Inflammatory macrophage treated with lipopolysaccharide for 1 hour (primary cell): ENCODE measurements around the gene DIP2A.
A peak's percentile ranks its signal among the peaks of the same experiment; 100 is the strongest.

ENCODE experiments used
- DNase-seq, 2 donors: peaks; one replicate each; pipeline ENCODE4 v3.0.0-alpha.2; 2020 to 2022

Gene DIP2A, protein sequence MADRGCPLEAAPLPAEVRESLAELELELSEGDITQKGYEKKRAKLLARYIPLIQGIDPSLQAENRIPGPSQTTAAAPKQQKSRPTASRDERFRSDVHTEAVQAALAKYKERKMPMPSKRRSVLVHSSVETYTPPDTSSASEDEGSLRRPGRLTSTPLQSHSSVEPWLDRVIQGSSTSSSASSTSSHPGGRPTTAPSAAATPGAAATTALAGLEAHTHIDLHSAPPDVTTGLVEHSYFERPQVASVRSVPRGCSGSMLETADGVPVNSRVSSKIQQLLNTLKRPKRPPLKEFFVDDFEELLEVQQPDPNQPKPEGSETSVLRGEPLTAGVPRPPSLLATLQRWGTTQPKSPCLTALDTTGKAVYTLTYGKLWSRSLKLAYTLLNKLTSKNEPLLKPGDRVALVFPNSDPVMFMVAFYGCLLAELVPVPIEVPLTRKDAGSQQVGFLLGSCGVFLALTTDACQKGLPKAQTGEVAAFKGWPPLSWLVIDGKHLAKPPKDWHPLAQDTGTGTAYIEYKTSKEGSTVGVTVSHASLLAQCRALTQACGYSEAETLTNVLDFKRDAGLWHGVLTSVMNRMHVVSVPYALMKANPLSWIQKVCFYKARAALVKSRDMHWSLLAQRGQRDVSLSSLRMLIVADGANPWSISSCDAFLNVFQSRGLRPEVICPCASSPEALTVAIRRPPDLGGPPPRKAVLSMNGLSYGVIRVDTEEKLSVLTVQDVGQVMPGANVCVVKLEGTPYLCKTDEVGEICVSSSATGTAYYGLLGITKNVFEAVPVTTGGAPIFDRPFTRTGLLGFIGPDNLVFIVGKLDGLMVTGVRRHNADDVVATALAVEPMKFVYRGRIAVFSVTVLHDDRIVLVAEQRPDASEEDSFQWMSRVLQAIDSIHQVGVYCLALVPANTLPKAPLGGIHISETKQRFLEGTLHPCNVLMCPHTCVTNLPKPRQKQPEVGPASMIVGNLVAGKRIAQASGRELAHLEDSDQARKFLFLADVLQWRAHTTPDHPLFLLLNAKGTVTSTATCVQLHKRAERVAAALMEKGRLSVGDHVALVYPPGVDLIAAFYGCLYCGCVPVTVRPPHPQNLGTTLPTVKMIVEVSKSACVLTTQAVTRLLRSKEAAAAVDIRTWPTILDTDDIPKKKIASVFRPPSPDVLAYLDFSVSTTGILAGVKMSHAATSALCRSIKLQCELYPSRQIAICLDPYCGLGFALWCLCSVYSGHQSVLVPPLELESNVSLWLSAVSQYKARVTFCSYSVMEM (N-terminal part only)

DNA sequence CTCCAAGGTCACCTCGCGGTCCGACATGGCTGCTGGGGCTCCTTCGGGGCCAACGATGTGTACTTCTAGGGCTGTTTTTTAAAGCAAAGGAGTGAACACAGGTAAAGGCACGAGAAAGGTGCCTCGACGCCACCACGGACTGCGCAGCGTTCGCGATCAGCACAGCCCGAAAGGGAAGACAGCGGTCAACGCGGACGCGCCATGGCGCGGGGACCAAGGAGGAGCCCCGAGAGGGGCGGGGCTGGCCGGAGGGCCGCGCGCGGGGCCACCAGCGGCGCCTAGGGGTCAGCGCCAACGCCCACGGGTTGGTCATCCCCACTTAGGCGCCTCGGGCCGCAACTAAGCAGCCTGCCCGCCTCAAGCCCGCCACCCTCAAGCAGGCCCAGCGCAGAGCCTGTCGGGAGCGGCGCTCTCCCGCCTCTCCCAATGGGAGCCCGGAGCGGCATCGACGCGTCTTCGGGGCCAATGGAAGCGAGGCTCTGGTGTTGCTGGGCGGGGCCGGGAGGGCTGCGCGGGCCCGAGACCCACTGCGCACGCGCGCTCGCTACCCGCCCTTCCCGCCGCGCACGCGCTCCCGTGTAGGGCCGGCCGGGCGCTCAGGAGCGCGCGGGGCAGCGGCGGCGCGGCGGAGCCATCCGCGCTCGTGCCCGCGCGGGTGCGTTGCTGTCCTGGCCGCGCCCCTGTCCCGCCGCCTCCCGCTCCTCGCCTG lies at the start of gene DIP2A:
DIP2A (plus strand) TSS at position 577 of the 709 bp plus-strand sequence. CDS start 241 bp downstream, outside the sequence.
- DNase-seq: peak; percentile 97

DNA sequence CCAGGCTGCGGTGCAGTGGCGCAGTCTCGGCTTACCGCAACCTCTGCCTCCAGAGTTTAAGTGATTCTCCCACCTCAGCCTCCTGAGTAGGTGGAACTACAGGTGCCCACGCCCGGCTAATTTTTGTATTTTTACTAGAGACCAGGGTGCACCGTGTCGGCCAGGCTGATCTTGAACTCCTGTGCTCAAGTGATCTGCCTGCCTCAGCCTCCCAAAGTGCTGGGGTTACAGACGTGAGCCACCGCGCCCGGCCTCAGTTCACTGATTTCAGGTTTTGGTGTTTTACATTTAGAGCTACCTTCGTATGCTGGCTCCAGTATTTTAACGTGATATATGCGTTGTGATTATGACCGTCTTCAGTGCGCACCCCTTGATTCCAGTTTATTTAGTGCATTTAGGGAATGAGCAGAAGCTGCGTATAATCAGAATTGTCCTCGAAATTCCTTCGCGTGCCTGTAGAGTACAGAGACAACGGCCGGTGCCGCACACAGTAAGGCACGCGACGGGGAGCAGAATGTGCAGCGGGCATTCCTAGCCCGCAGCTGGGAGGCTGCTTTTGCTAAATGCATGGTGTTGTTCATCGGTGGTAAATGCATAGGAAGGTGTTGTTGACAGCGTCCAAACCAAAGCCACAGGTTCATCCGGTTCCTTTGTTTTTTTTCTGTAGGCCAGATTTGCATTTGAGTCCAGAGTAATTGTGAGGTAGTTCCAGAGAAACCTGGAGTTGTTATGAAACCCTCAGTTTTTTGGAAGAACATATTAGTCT lies 48.9 kb upstream of the DIP2A start:
- DNase-seq: no peak

DNA sequence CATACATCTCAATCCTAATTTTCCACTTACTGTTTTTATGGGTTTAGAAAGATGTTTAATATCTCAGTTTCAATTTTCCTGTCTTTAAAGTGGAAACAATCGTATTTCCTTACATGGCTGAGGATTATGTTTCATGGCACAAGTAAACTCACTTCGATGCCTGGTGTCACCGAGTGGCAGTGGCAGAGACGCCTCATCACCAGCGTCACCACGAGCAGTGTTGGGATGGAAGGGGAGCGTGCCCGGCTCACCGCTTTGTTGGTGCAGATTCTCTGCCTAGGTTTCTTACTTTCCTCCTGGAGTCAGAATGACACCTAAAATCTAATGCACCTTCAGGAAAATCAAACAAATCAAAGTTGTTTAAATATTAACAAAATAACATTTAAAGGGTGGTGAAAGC lies 48.2 kb upstream of the DIP2A start:
- DNase-seq: no peak

DNA sequence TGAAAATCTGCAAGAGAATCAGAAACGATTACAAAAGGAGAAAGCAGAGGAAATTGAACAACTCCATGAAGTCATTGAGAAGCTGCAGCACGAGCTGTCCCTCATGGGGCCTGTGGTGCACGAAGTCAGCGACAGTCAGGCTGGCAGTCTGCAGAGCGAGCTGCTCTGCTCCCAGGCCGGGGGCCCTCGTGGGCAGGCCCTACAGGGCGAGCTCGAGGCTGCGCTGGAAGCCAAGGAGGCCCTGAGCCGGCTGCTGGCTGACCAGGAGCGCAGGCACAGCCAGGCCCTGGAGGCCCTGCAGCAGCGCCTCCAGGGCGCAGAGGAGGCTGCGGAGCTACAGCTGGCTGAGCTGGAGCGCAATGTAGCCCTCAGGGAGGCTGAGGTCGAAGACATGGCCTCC lies 47.5 kb upstream of the DIP2A start:
- DNase-seq: no peak

DNA sequence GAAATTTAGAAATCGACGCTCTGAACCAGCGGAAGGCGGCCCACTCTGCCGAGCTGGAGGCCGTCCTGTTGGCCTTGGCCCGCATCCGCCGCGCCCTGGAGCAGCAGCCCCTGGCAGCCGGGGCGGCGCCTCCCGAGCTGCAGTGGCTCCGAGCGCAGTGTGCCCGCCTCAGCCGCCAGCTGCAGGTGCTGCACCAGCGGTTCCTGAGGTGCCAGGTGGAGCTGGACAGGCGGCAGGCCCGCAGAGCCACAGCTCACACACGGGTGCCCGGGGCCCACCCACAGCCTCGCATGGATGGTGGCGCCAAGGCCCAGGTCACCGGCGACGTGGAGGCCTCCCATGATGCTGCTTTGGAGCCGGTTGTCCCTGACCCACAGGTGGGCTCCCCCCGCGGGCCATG lies 47.0 kb upstream of the DIP2A start:
- DNase-seq: no peak

DNA sequence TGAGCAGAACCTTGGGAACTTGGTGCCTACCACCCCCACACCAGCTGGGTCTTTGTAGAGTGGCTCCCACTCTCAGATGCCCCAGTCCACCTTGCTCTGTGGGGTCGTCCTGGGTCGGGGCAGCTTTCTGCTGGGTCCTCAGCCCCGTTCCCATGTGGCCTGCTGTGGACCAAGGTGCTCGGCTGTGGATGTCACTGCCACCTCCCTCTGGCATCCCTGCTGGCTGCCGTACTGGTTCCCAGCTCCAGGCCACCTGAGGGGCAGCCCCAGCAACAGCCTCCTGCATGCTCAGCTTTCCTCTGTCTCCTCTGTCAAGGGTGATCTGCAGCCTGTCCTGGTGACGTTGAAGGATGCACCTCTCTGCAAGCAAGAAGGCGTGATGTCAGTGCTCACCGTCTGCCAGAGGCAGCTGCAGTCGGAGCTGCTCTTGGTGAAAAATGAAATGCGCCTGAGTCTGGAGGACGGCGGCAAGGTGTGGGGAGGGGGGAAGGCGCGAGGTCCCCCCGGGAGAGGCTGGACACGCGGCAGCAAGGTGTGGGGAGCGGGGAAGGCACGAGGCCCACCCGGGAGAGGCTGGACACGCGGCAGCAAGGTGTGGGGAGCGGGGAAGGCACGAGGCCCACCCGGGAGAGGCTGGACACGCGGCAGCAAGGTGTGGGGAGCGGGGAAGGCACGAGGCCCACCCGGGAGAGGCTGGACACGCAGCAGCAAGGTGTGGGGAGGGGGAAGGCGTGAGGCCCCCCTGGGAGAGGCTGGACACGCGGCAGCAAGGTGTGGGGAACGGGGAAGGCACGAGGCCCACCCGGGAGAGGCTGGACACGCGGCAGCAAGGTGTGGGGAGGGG lies 45.9 kb upstream of the DIP2A start:
- DNase-seq: no peak

DNA sequence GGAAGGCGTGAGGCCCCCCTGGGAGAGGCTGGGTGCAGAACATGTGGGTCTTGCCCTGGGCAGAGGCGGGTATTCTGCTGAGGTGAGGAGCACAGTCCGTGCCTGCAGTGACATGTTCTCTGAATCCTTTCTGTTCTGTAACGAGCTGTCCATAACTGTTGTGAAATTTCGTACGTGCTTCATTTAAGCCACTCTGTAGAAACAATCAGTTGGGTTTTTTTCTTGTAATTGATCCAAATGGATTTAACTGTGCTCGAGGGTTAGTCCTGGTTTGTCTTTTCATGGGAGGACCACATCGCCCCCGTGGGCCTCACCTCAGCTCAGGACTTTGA lies 45.4 kb upstream of the DIP2A start:
- DNase-seq: no peak

DNA sequence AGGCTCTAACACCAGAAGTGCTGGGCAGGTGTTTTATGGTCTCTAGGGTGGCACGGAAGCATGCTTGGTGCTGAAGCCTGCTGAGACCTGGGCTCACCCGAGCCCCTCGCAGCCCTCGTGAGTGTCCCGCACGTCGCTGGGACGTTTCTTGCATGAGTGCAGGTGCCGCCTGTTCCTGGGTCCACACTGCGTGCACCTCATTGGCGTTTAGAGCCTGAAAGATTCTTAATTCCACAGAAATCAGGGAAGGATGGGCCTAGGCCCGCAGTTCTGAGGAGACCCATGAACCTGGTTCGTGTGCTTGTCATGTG lies 43.8 kb upstream of the DIP2A start:
- no peak for DNase-seq

DNA sequence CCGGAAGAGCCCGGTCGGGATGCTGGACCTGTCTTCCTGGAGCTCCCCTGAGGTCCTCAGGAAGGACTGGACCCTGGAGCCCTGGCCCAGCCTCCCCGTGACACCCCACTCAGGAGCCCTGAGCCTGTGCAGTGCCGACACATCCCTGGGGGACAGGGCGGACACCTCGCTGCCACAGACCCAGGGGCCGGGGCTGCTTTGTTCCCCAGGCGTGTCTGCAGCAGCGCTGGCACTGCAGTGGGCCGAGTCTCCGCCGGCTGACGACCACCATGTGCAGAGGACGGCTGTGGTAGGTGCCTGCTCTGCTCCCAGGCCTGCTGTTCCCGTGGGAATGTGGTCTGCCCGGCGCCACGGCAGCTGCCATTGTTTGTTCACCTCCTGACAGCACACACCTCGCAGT lies 42.1 kb upstream of the DIP2A start:
- DNase-seq: no peak

DNA sequence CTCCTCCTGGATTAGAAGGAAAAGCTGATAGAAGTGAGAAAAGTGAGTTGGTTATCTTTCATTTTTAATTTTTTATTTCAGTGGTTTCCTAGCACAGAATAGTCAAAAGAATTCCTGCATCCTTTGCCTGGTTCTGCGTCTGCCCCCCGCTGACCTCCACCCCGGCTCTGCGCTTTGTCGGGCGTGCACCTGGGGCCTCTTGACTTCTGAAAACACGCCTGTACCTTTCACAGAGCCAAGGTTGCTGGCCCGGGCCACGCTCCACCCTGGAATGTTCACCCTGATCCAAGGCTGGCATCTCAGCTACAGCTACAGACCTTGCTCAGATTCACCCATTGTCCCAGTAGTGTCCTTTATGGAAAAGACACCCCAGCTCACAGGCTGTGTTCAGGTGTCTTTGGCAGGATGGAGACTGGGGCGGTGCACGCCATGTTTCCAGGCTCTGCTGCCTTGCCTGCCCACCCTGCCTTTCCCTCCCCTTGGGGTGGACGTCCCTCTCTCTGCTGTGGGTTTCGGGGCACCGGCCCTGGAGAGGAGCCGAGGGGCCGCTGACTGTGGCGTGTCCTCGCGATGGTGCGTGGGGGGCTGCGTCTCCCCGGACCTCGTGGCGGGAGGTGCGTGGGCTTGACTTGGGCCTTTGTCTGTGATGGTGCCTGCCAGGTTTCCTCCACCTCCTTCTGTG lies 40.3 kb upstream of the DIP2A start:
- no peak for DNase-seq

DNA sequence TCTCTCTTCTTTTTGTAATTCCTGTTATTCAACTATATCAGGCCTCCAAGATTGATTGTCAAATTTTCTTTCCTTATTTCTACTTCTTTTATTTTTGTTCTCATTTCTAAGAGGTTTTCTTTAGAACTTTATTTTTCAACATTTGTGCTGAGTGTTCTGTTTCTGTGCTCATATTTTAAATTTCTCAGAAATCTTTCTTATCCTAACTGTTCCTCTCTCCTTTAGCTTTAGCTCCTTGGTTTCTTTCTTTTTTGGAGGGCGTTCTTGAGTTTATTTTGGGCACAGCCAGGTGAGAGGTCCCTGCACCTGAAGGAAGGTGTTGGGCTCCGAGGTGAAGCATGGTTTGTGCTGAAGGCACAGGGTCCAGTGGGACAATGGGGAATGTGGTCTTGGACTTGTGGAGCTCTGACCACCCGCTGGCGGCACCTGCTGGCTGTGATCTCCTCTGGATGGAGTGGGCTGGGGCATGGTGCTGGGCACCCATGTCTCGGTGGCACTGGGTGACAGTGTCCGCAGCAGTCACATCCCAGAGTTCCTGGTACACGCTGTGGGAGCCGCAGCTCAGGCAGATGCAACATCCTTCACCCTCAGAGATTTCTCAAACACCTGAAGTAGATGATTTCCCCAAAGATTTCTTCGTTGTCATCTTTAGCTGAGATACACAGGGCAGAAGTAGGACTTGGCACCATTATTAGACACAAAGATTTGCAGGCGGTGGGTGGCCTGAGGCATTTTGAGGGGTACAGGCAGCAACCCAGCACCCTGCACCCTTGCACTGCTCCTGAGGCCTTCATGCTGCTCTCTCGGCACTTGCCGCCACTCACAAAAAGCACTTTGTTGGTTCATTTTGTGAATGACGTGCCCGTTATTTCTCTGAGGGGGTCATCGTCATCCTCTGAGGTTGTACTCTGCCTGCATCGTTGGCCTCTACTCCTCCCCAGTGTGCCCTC lies 38.2 kb upstream of the DIP2A start:
- no peak for DNase-seq

DNA sequence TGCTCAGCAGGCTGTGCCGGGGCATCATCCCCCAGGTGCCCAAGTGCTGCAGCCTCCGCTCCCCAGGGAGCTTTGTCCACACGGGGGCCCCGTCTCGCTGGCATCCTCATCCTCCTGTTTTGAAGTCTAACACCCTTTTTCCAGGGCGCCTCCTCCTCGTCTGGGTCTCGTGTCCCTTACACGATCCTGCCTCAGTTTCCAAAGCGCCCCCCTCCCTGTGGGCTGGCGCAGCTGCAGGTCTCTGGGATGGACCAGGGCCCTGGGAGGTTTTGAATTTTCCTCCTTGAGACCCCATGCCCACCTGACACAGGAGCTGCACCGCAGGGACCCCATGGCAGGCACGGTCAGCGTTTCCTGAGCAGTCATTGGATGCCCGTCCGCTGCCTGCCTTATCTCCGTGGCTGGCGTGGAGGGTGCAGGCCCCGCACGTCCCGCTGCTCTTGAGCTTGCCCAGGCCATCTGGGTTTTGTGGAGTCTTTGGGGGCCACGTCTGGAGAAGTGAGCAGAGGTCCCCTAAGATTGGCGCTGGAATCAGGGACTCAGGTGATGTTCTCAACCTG lies 37.4 kb upstream of the DIP2A start:
- DNase-seq: no peak

DNA sequence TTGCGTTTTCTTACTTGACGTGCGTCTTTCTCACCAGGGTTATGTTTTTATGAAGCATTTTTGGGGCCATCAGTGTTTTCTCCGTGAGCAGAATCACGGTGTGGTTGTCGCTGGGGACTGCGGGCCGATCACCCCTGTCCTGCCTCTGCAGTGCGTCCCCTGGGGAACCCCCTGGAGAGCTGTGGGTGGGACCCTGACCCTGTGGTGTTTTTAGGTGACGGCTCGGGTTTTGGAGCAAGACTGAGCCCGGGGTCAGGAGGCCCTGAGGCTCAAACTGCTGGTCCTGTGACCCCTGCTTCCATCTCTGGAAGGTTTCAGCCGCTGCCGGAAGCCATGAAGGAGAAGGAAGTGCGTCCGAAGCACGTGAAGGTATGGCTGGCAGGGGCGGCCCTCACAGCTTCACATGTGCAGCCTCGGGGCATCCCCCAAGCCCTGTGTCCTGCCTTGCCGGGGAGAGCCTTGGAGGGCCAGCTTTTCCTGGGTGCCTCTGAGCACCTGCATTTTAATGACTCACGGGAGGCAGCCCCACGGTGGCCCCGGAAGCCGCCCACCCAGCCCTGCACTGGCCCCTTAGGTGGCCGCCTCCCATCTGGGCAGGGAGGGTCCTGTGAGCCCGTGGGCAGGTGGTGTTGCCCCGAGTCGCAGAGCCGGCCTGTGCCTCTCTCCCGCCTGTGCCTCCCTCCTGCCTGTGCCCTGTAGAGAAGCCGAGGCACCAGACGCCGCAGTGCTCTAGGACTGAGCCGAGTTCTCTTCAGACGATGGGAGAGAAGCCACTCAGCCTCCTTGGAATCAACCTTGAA lies 36.7 kb upstream of the DIP2A start:
- no peak for DNase-seq

DNA sequence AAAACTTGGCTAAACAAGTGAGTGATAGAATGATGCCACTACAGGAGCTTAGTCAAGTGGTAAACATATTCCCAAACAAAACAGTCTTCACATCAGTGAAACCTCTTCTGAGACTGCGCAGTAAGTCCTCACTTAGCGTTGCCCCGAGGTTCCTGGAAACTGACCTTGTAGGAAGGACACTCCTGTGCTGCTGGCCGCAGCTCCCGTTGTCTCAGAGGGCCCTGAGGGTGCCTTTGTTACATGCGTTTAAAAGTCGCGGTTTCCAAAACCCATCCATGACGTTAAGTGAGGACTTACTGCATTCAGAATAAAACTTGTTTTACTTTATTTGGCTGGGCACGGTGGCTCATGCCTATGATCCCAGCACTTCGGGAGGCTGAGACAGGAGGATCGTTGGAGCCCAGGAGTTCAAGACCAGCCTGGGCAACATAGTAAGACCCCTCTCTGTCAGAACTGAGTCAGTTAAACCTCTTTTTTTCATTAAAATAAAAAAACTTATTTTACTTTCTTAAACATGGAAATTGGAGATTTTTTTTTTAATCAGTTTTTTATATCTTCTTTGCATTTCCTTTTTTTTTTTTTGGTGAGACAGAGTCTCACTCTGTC lies 36.0 kb upstream of the DIP2A start:
- no peak for DNase-seq

DNA sequence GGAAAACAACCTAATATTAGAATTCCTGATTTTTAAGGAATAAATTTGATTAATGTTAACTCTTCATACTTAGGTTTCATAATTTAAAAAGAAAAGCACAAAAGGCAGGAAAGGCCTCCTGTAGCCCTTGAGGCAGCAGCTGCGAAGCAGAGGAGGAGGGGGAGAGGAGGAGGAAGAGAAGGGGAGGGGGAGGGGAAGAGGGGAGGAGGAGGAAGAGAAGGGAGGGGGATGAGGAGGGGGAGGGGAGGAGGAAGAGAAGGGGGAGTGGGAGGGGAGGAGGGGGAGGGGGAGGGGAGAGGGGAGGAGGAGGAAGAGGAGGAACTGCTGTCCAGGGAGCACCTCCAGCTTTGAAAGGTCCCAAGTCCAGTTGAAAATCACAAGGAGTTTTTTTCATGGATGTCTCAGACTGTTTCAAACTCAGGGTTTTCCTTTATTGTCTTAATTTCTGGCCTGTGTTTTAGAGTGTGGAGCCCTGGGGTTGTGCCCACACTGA lies 35.1 kb upstream of the DIP2A start:
- peak; percentile 2 to 20 for DNase-seq

DNA sequence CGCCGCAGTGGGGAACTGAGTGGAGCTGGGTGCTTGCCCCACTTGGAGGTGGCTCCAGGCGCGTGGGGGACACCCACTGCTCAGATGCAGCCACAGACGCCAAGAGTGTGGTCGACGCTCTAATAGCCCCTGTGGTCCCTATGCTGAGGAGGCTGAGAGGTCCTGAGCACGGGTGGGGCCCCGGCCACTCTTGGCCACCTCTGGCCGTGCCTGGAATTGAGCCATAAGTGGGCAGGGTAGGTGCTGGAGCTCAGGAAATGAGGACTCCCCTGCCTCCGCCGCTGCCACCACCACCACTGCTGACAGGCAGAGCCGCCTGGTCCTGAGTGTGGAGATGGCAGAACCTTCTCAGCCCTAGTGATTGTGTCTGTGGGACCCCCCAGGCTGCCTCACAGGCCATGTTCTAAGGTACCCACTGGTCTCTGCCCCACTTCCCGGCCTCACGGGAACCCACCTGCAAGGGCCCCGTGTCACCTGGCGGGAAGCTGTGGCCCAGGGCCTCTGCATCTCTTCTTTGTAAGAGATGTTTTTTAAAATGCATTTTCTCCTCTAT lies 34.6 kb upstream of the DIP2A start:
- DNase-seq: no peak

DNA sequence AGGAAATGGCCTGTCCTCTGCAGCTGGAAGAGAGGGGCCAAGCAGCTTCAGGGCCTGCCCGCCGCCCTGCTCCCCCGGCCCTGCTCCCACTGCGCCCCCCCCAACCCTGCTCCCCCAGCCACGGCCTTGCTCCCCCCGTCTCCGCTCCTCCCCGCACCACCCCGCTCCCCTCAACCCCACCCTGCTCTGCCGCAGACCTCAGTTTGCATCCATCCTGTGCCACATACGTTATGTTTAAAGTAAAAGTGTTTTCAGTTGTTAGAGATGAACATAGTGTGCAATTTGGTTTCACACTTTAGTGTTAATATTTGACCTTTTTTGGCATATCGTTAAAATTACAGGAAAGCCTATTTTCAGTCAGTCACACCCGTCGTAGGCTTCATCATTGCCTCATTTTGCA lies 34.1 kb upstream of the DIP2A start:
- DNase-seq: no peak
